Measurements from ENCODE around the gene AGO1.

AGO1 gene
- total RNA-seq, result 60.4 to 97.9 (median 72.7) reads per million in 3 experiments

- peak; percentile 97 for DNase-seq
Measured at GRCh38 chr1:35882945-35883634, at the start of gene AGO1. TSS of gene AGO1 (plus strand) at chr1:35883209. CDS start at chr1:35883422, 213 bp downstream.

GRCh38 chr1:35833395-35833794 lies 49.6 kb upstream of the AGO1 start:
- no peak for DNase-seq

GRCh38 chr1:35834218-35834617 lies 48.8 kb upstream of the AGO1 start:
- no peak for DNase-seq

GRCh38 chr1:35835398-35835797 lies 47.6 kb upstream of the AGO1 start:
- no peak for DNase-seq

GRCh38 chr1:35836734-35837133 lies 46.3 kb upstream of the AGO1 start:
- DNase-seq, result no peak

- DNase-seq, result no peak
Measured at GRCh38 chr1:35838693-35839245, 44.2 kb upstream of the AGO1 start.

- DNase-seq, result no peak
Measured at GRCh38 chr1:35844826-35845225, 38.2 kb upstream of the AGO1 start.

GRCh38 chr1:35845766-35846165 lies 37.2 kb upstream of the AGO1 start:
- no peak for DNase-seq

GRCh38 chr1:35847935-35848565 lies 35.0 kb upstream of the AGO1 start:
- no peak for DNase-seq

- DNase-seq, result no peak
Measured at GRCh38 chr1:35850051-35850450, 33.0 kb upstream of the AGO1 start.

GRCh38 chr1:35850716-35851115 lies 32.3 kb upstream of the AGO1 start:
- DNase-seq, result no peak

GRCh38 chr1:35851132-35851869 lies 31.7 kb upstream of the AGO1 start:
- no peak for DNase-seq

GRCh38 chr1:35852241-35852640 lies 30.8 kb upstream of the AGO1 start:
- DNase-seq, result no peak

- no peak for DNase-seq
Measured at GRCh38 chr1:35854989-35855700, 27.9 kb upstream of the AGO1 start.

- no peak for DNase-seq
Measured at GRCh38 chr1:35856964-35857363, 26.0 kb upstream of the AGO1 start.

- no peak for DNase-seq
Measured at GRCh38 chr1:35857830-35858229, 25.2 kb upstream of the AGO1 start.

- DNase-seq, result no peak
Measured at GRCh38 chr1:35860696-35861095, 22.3 kb upstream of the AGO1 start.

GRCh38 chr1:35863136-35863535 lies 19.9 kb upstream of the AGO1 start:
- no peak for DNase-seq

GRCh38 chr1:35863881-35864625 lies 19.0 kb upstream of the AGO1 start:
- DNase-seq, result no peak

GRCh38 chr1:35864813-35865212 lies 18.2 kb upstream of the AGO1 start:
- no peak for DNase-seq

- DNase-seq, result no peak
Measured at GRCh38 chr1:35866991-35867390, 16.0 kb upstream of the AGO1 start.
